ENCODE measurements around the gene FAF1. TPM values are rescaled to one million over a fixed set of nuclear protein-coding genes. Genes with fewer than 3 reads are reported as not detected.
A peak's percentile ranks its signal among the peaks of the same experiment; 100 is the strongest.

The FAF1 gene
- total and polyA plus RNA-seq, 9 of the 15 experiments (the other 6 are each of a cell fraction or from before 2014, with no cell fraction given), result 48.7 to 225 (median 118) TPM

DNA sequence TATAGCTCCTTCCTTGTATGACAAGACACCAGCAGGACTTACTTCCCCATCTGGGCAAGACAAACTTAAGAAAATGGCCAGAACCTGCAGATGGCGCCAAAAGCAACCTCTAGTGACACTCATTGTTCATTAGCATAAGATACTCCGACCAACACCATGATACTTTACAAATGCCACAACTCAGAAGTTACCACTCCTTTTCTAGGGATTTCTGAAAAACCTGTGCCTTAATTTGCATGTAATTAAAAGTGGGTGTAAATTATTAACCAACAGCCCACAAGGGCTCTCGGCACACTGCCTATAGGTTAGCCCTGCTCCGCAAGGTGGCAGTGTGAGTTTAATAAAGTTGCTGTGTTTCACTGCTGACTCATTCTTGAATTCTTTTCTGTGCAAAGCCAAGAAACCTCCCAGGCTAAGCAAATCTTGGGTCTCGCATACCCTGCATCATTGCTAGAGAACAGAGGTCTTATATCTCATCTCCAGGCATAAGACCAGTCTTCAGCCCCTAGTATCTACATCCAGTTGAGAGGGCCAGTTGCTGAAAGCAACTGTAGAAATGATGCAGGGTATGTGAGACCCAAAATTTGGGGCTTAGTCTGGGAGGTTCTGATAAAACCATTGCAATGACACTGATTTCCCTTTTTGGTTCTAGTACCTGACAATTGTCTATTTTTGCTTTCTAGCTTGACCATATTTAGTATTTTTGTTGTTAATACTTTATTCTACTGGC, 86.4 kb downstream of the FAF1 start (continued):
- TF ChIP-seq ARID4B (CRISPR knock-in tag; IDR thresholded peaks at IDR 0.05), result no peak
- TF ChIP-seq DPF2 (IDR thresholded peaks at IDR 0.05), result peak; percentile 88
- TF ChIP-seq MEF2A (IDR thresholded peaks at IDR 0.05; ENCODE audit: control insufficient read depth, low read depth, low read length), result no peak
- TF ChIP-seq NBN (IDR thresholded peaks at IDR 0.05; ENCODE audit: low read depth), result peak; percentile 93
- peak; percentile 27; the same call in 1 of the 2 replicates for TF ChIP-seq TCF3 (CRISPR knock-in tag; IDR thresholded peaks at IDR 0.05)
- no peak for TF ChIP-seq ZKSCAN8 (CRISPR knock-in tag; IDR thresholded peaks at IDR 0.05)
- TF ChIP-seq CHD2 (IDR thresholded peaks at IDR 0.05; ENCODE audit: low read depth, low read length), result no peak
- peak; percentile 95 to 96 for TF ChIP-seq ARNT (IDR thresholded peaks at IDR 0.05)
- no peak for TF ChIP-seq PHF8 (IDR thresholded peaks at IDR 0.05; ENCODE audit: borderline replicate concordance, low read length)
- TF ChIP-seq MCM5 (IDR thresholded peaks at IDR 0.05; ENCODE audit: low read depth), result no peak
- TF ChIP-seq KHSRP (IDR thresholded peaks at IDR 0.05), result 0 out of 2 replicates have a peak, but pooled peaks have one; percentile 22
- no peak for TF ChIP-seq ZC3H11A (IDR thresholded peaks at IDR 0.05; ENCODE audit: low read depth, low read length)
- TF ChIP-seq ZNF41 (CRISPR knock-in tag; conservative IDR thresholded peaks at IDR 0.05), result no peak
- no peak for TF ChIP-seq OTX1 (CRISPR knock-in tag; IDR thresholded peaks at IDR 0.05)
- TF ChIP-seq GTF2F1 (IDR thresholded peaks at IDR 0.05; ENCODE audit: low read depth, low read length), result no peak
- TF ChIP-seq, protein P1, sequence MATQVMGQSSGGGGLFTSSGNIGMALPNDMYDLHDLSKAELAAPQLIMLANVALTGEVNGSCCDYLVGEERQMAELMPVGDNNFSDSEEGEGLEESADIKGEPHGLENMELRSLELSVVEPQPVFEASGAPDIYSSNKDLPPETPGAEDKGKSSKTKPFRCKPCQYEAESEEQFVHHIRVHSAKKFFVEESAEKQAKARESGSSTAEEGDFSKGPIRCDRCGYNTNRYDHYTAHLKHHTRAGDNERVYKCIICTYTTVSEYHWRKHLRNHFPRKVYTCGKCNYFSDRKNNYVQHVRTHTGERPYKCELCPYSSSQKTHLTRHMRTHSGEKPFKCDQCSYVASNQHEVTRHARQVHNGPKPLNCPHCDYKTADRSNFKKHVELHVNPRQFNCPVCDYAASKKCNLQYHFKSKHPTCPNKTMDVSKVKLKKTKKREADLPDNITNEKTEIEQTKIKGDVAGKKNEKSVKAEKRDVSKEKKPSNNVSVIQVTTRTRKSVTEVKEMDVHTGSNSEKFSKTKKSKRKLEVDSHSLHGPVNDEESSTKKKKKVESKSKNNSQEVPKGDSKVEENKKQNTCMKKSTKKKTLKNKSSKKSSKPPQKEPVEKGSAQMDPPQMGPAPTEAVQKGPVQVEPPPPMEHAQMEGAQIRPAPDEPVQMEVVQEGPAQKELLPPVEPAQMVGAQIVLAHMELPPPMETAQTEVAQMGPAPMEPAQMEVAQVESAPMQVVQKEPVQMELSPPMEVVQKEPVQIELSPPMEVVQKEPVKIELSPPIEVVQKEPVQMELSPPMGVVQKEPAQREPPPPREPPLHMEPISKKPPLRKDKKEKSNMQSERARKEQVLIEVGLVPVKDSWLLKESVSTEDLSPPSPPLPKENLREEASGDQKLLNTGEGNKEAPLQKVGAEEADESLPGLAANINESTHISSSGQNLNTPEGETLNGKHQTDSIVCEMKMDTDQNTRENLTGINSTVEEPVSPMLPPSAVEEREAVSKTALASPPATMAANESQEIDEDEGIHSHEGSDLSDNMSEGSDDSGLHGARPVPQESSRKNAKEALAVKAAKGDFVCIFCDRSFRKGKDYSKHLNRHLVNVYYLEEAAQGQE (IDR thresholded peaks at IDR 0.05; ENCODE audit: borderline replicate concordance), result peak; percentile 86; the same call in 1 of the 2 replicates
- TF ChIP-seq, protein P1 (CRISPR knock-in tag; IDR thresholded peaks at IDR 0.05; ENCODE audit: low read depth), result no peak
- TF ChIP-seq ZKSCAN3 (CRISPR knock-in tag; IDR thresholded peaks at IDR 0.05), result no peak

Measured in K562 (cell line).